HepG2 (cell line): ENCODE data around the gene MOCS2. TPM values are rescaled to one million over a fixed set of nuclear protein-coding genes. Genes with fewer than 3 reads are reported as not detected.
A peak's percentile ranks its signal among the peaks of the same experiment; 100 is the strongest.

Experiments
- ETV6 ChIP-seq: sonication (generic); formaldehyde crosslinking; conservative IDR thresholded peaks from 2 replicates; pipeline ENCODE4 v1.4.0; 2020; ENCODE audit warnings: missing genetic modification reagents
- GZF1 ChIP-seq: sonication (generic); formaldehyde crosslinking; IDR thresholded peaks from 2 replicates; pipeline ENCODE4 v1.5.1; 2020; ENCODE audit warnings: mild to moderate bottlenecking, missing genetic modification reagents
- IKZF5 ChIP-seq: IDR thresholded peaks from 2 replicates; pipeline ENCODE4 v1.6.1; 2018; ENCODE audit warnings: missing genetic modification reagents, mild to moderate bottlenecking, missing compliant biosample characterization
- MAFK ChIP-seq, 2 experiments: IDR thresholded peaks in 1 of 2; conservative IDR thresholded peaks in 1 of 2; 2 replicates each; pipeline ENCODE4 v1.6.1; 2011; ENCODE audit warnings: improper control_type of control experiment in 2 of 2, low read length in 2 of 2
- ONECUT2 ChIP-seq: sonication (generic); formaldehyde crosslinking; IDR thresholded peaks from 2 replicates; pipeline ENCODE4 v1.4.0; 2020; ENCODE audit warnings: missing genetic modification reagents
- SKI ChIP-seq: fragments of 450-650 bp; IDR thresholded peaks from one replicate; pipeline ENCODE4 v1.6.1; 2018; ENCODE audit warnings: mild to moderate bottlenecking; ENCODE audit not compliant: partially characterized antibody
- SMAD9 ChIP-seq: sonication (generic); formaldehyde crosslinking; IDR thresholded peaks from 2 replicates; pipeline ENCODE4 v1.5.1; 2020; ENCODE audit warnings: mild to moderate bottlenecking, missing genetic modification reagents
- SNAPC2 ChIP-seq: sonication (generic); formaldehyde crosslinking; IDR thresholded peaks from 2 replicates; pipeline ENCODE4 v1.8.1; 2022; ENCODE audit warnings: mild to moderate bottlenecking, missing genetic modification reagents
- ZNF350 ChIP-seq: sonication (generic); formaldehyde crosslinking; IDR thresholded peaks from 2 replicates; pipeline ENCODE4 v1.4.0; 2020; ENCODE audit warnings: mild to moderate bottlenecking, low read depth, missing genetic modification reagents, borderline replicate concordance
- ZNF382 ChIP-seq: sonication (generic); formaldehyde crosslinking; IDR thresholded peaks from 2 replicates; pipeline ENCODE4 v1.5.0; 2020; ENCODE audit warnings: missing genetic modification reagents, mild to moderate bottlenecking, borderline replicate concordance
- ZNF407 ChIP-seq: sonication (generic); formaldehyde crosslinking; IDR thresholded peaks from one replicate; pipeline ENCODE4 v1.5.1; 2020; ENCODE audit warnings: mild to moderate bottlenecking, missing genetic modification reagents; ENCODE audit errors: not compliant biosample characterization
- ZNF709 ChIP-seq: sonication (generic); formaldehyde crosslinking; IDR thresholded peaks from 2 replicates; pipeline ENCODE4 v1.5.0; 2020; ENCODE audit warnings: mild to moderate bottlenecking, missing genetic modification reagents
- ZUFSP ChIP-seq: sonication (generic); formaldehyde crosslinking; IDR thresholded peaks from 2 replicates; pipeline ENCODE4 v1.9.0; 2021; ENCODE audit warnings: missing genetic modification reagents, mild to moderate bottlenecking, borderline replicate concordance
- polyA plus RNA-seq, 8 experiments: library from polyadenylated mRNA; depleted of rRNA in 3 of 8; stranded (reverse) in 7 of 8; unstranded in 1 of 8; fragments of >200 nt; fragmentation: Illumina TruSeq in 4 of 8; extraction: Trizol in 4 of 8; gene quantifications; 2 replicates each; pipeline versions ENCODE4 v1.2.1 to v1.2.3, GENCODE V29; 2011 to 2016; ENCODE audit warnings: low read depth in 4 of 8, missing spikeins in 1 of 8, mixed read lengths in 1 of 8; ENCODE audit not compliant: insufficient read depth in 1 of 8
- total RNA-seq, 5 experiments: library from RNA; depleted of rRNA; stranded (reverse); fragments of >200 nt; fragmentation: Illumina TruSeq; extraction: Trizol; gene quantifications; 2 replicates each; pipeline ENCODE4 v1.2.3, GENCODE V29; 2016; ENCODE audit warnings: low read depth in 1 of 5
- TF ChIP-seq, protein P1 (sequence below): sonication (generic); formaldehyde crosslinking; IDR thresholded peaks from 2 replicates; pipeline ENCODE4 v1.8.0; 2022; ENCODE audit warnings: mild to moderate bottlenecking, missing genetic modification reagents, moderate library complexity
- TF ChIP-seq, protein P2 (sequence below): sonication (generic); formaldehyde crosslinking; IDR thresholded peaks from 2 replicates; pipeline ENCODE4 v1.8.1; 2022; ENCODE audit warnings: mild to moderate bottlenecking, missing genetic modification reagents
- TF ChIP-seq, protein P3 (sequence below): sonication (generic); formaldehyde crosslinking; IDR thresholded peaks from 2 replicates; pipeline ENCODE4 v1.8.1; 2023; ENCODE audit warnings: missing genetic modification reagents, mild to moderate bottlenecking, borderline replicate concordance

The MOCS2 gene
- total and polyA plus RNA-seq, 2 of the 13 experiments (the other 11 are each of a cell fraction or from before 2014, with no cell fraction given): 19.2 to 41.9 TPM

DNA sequence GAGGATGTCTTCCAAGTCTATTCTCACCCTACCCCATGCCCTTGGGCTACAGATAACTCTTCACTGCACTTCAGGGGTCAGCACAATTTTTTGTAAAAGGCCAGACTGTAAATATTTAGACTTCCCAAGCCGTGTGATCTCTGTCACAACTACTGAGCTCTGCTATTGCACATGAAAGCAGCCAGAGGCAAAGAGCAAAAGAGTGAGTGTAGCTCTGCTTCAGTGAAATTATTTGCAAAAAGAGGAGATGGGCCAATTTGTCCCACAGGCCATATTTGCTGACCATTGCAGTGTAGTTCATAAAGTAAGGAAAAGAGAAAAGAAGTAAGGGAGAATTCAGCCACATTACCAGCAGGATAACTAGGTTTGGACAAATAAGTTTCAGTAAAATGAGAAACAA lies 7.0 kb upstream of the MOCS2 start (continued):
- no peak for TF ChIP-seq ZNF407 (CRISPR knock-in tag)
- TF ChIP-seq, protein P1, sequence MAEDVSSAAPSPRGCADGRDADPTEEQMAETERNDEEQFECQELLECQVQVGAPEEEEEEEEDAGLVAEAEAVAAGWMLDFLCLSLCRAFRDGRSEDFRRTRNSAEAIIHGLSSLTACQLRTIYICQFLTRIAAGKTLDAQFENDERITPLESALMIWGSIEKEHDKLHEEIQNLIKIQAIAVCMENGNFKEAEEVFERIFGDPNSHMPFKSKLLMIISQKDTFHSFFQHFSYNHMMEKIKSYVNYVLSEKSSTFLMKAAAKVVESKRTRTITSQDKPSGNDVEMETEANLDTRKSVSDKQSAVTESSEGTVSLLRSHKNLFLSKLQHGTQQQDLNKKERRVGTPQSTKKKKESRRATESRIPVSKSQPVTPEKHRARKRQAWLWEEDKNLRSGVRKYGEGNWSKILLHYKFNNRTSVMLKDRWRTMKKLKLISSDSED: no peak
- TF ChIP-seq, protein P2, sequence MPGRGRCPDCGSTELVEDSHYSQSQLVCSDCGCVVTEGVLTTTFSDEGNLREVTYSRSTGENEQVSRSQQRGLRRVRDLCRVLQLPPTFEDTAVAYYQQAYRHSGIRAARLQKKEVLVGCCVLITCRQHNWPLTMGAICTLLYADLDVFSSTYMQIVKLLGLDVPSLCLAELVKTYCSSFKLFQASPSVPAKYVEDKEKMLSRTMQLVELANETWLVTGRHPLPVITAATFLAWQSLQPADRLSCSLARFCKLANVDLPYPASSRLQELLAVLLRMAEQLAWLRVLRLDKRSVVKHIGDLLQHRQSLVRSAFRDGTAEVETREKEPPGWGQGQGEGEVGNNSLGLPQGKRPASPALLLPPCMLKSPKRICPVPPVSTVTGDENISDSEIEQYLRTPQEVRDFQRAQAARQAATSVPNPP (CRISPR knock-in tag): no peak
- no peak for TF ChIP-seq ZNF350 (CRISPR knock-in tag)
- TF ChIP-seq ZNF382 (CRISPR knock-in tag): no peak
- TF ChIP-seq GZF1: no peak
- no peak for TF ChIP-seq ZNF709 (CRISPR knock-in tag)
- TF ChIP-seq SMAD9: no peak
- no peak for TF ChIP-seq ETV6 (CRISPR knock-in tag)
- no peak for TF ChIP-seq IKZF5
- TF ChIP-seq ONECUT2 (CRISPR knock-in tag): no peak; the same call in 1 of the 2 replicates
- peak; percentile 27 to 52; a peak in 2 of 4 replicates for TF ChIP-seq MAFK (conservative IDR thresholded peaks at IDR 0.05 in 1 of 2, IDR thresholded peaks at IDR 0.05 in 1 of 2; ENCODE audit: low read length in 2 of 2)
- TF ChIP-seq, protein P3, sequence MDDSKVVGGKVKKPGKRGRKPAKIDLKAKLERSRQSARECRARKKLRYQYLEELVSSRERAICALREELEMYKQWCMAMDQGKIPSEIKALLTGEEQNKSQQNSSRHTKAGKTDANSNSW (CRISPR knock-in tag): no peak
- no peak for TF ChIP-seq SNAPC2 (CRISPR knock-in tag)
- peak; percentile 83 for TF ChIP-seq SKI
- no peak for TF ChIP-seq ZUFSP (CRISPR knock-in tag)
